Measurements from ENCODE around the gene CBR1.

Gene CBR1

GRCh38 chr21:36105327-36105842 is 35.6 kb downstream of the CBR1 start:
- Histone ChIP-seq H3K4me3 (ENCODE audit: low read length) (no peak overlapping the region), H3F3A (ENCODE audit: insufficient read depth, low read length) (peaks cover 10% of the 10 kb centered on the region), H3K4me1 (ENCODE audit: low read length) (peaks cover 13% of the 10 kb centered on the region), H3K36me3 (replicated peaks; ENCODE audit: insufficient read depth, low read length) (no peaks in the 10 kb centered on the region), H3K27ac (ENCODE audit: low read length) (no peak overlapping the region), H4K20me1 (ENCODE audit: insufficient read depth, low read length) (no peaks in the 10 kb centered on the region), H3K4me2 (ENCODE audit: low read depth, low read length) (no peak overlapping the region), H3K27me3 (replicated peaks; ENCODE audit: insufficient read depth, low read length) (no peaks in the 10 kb centered on the region), H3K9me3 (replicated peaks; ENCODE audit: insufficient read depth, low read length) (no peaks in the 10 kb centered on the region), H3K9ac (ENCODE audit: low read length) (no peak overlapping the region), H2AFZ (ENCODE audit: low read length) (no peak overlapping the region), H3K9me2 (replicated peaks; ENCODE audit: insufficient read depth, low read length) (no peaks in the 10 kb centered on the region), H3K79me2 (ENCODE audit: low read length) (no peaks in the 10 kb centered on the region)
- no peak for TF ChIP-seq EZH2phosphoT487 (IDR thresholded peaks at IDR 0.05; ENCODE audit: low read length)
- TF ChIP-seq CTCF (IDR thresholded peaks at IDR 0.05; ENCODE audit: low read length) = no peak
- no peak for TF ChIP-seq EZH2 (optimal IDR thresholded peaks at IDR 0.05; ENCODE audit: low read depth, low read length)
- no peak for DNase-seq

DNA sequence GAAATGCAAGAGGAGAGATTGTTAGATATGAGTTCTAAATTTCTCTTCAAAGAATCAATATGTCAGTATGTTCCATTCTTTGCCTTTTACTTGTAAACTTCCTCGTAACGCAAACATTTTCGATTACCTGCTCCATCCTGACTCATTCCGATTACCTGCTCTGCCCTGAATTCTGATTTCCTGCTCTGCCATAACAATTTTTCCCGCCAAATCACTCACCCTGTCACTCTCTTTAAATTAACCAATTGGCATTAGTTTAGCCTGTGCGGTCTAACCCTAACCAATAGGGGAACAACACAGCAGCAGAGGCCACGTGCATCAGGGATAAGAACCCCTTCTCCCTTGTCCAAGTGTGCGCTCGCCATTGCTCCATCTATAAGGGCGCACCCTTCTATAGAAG is 40.0 kb downstream of the CBR1 start:
- no peaks in the 10 kb centered on the region for H3K9me2 ChIP-seq (replicated peaks; ENCODE audit: insufficient read depth, low read length)
- no peaks in the 10 kb centered on the region for H3K36me3 ChIP-seq (replicated peaks; ENCODE audit: insufficient read depth, low read length)
- TF ChIP-seq EZH2 (optimal IDR thresholded peaks at IDR 0.05; ENCODE audit: low read depth, low read length) = no peak
- no peak for TF ChIP-seq CTCF (IDR thresholded peaks at IDR 0.05; ENCODE audit: low read length)
- no peak for TF ChIP-seq EZH2phosphoT487 (IDR thresholded peaks at IDR 0.05; ENCODE audit: low read length)
- H3K27ac ChIP-seq (ENCODE audit: low read length) = no peak overlapping the region
- H2AFZ ChIP-seq (ENCODE audit: low read length) = no peak overlapping the region
- no peaks in the 10 kb centered on the region for H4K20me1 ChIP-seq (ENCODE audit: insufficient read depth, low read length)
- H3K4me1 ChIP-seq (ENCODE audit: low read length) = peaks cover 3% of the 10 kb centered on the region
- no peaks in the 10 kb centered on the region for H3K79me2 ChIP-seq (ENCODE audit: low read length)
- DNase-seq = no peak
- no peak overlapping the region for H3K4me2 ChIP-seq (ENCODE audit: low read depth, low read length)
- 0 out of 2 replicates have a peak, but pooled peaks cover 2% of the 10 kb centered on the region for H3F3A ChIP-seq (ENCODE audit: insufficient read depth, low read length)
- no peak overlapping the region for H3K4me3 ChIP-seq (ENCODE audit: low read length)
- H3K27me3 ChIP-seq (replicated peaks; ENCODE audit: insufficient read depth, low read length) = no peaks in the 10 kb centered on the region
- H3K9me3 ChIP-seq (replicated peaks; ENCODE audit: insufficient read depth, low read length) = no peaks in the 10 kb centered on the region
- no peak overlapping the region for H3K9ac ChIP-seq (ENCODE audit: low read length)

GRCh38 chr21:36111238-36111637 is 41.4 kb downstream of the CBR1 start:
- Histone ChIP-seq H3K9me3 (replicated peaks; ENCODE audit: insufficient read depth, low read length) (no peaks in the 10 kb centered on the region), H3K4me2 (ENCODE audit: low read depth, low read length) (no peak overlapping the region), H3F3A (ENCODE audit: insufficient read depth, low read length) (0 out of 2 replicates have a peak, but pooled peaks cover 2% of the 10 kb centered on the region), H3K27me3 (replicated peaks; ENCODE audit: insufficient read depth, low read length) (no peaks in the 10 kb centered on the region), H3K4me3 (ENCODE audit: low read length) (no peak overlapping the region), H4K20me1 (ENCODE audit: insufficient read depth, low read length) (no peaks in the 10 kb centered on the region), H3K36me3 (replicated peaks; ENCODE audit: insufficient read depth, low read length) (no peaks in the 10 kb centered on the region), H3K79me2 (ENCODE audit: low read length) (no peaks in the 10 kb centered on the region), H3K9me2 (replicated peaks; ENCODE audit: insufficient read depth, low read length) (no peaks in the 10 kb centered on the region), H3K27ac (ENCODE audit: low read length) (no peak overlapping the region), H2AFZ (ENCODE audit: low read length) (no peak overlapping the region), H3K4me1 (ENCODE audit: low read length) (peaks cover 3% of the 10 kb centered on the region), H3K9ac (ENCODE audit: low read length) (no peak overlapping the region)
- DNase-seq = no peak
- TF ChIP-seq EZH2 (optimal IDR thresholded peaks at IDR 0.05; ENCODE audit: low read depth, low read length) = no peak
- TF ChIP-seq EZH2phosphoT487 (IDR thresholded peaks at IDR 0.05; ENCODE audit: low read length) = no peak
- no peak for TF ChIP-seq CTCF (IDR thresholded peaks at IDR 0.05; ENCODE audit: low read length)

Data from MM.1S (cell line).